K562 (cell line): ENCODE measurements around the gene RNF19B. TPM values are rescaled to one million over a fixed set of nuclear protein-coding genes. Genes with fewer than 3 reads are reported as not detected.

Experiments used
- ATAC-seq: fragments of 200-7000 bp; cut with Tn5 transposase; 3 replicates; pipeline ENCODE4 v1.9.1; 2020; ENCODE audit warnings: moderate library complexity
- BruUV-seq: library from RNA; stranded (reverse); fragments of 400-500 nt; replicated peaks from 2 replicates; lab custom pipeline; 2021; lab: Mats Ljungman, UMichigan
- CTCF ChIA-PET: fragments of 300-600 bp; formaldehyde crosslinking; extraction: SDS; loops from one replicate; lab custom pipeline; 2021; ENCODE audit warnings: low intra/inter-chr PET ratio; lab: Yijun Ruan, JAX
- POLR2A ChIA-PET: fragments of 300-600, 350-650 bp; sonication (Branson Sonifier 250); formaldehyde crosslinking; extraction: SDS; loops from one replicate; lab custom pipeline; 2021; ENCODE audit warnings: antibody characterized with exemption, inconsistent platforms; lab: Yijun Ruan, JAX
- DNase-seq, 4 experiments: peaks; one replicate each; pipeline versions ENCODE4 v3.0.0 to v3.0.0-alpha.2; 2011 to 2018; ENCODE audit warnings: low spot score in 3 of 4, mixed read lengths in 3 of 4; ENCODE audit errors: extremely low read depth in 1 of 4
- FAIRE-seq: peaks from 2 replicates; lab custom pipeline; 2011; peaks lifted over from hg19 to GRCh38; lab: Jason Lieb, UNC
- H2AFZ ChIP-seq: 2 replicates; pipeline ENCODE4 v1.6.0; 2011; ENCODE audit warnings: low read depth, low read length, control low read depth, inconsistent platforms
- H3K27ac ChIP-seq: fragments of 200-600 bp; 3 replicates; pipeline ENCODE4 v1.8.0; 2011; ENCODE audit warnings: low read depth, mild to moderate bottlenecking, control low read depth, inconsistent platforms, low read length, moderate library complexity, mixed read lengths; ENCODE audit errors: extremely low read depth
- H3K27me3 ChIP-seq, 2 experiments: fragments of 300-600 bp in 1 of 2; 2 replicates in 1 of 2; 3 replicates in 1 of 2; pipeline versions ENCODE4 v1.6.0 to v1.8.0; 2011; ENCODE audit warnings: inconsistent platforms in 2 of 2, low read length in 2 of 2, mild to moderate bottlenecking in 1 of 2, mixed read lengths in 1 of 2, moderate library complexity in 1 of 2; ENCODE audit not compliant: control insufficient read depth in 2 of 2, insufficient read depth in 2 of 2
- H3K36me3 ChIP-seq: fragments of 300-600 bp; 3 replicates; pipeline ENCODE4 v1.8.0; 2011; ENCODE audit warnings: mild to moderate bottlenecking, low read length, inconsistent platforms; ENCODE audit not compliant: control insufficient read depth, insufficient read depth
- H3K4me1 ChIP-seq, 2 experiments: fragments of 200-600 bp in 1 of 2; replicated peaks in 1 of 2; 2 replicates in 1 of 2; 3 replicates in 1 of 2; pipeline versions ENCODE4 v1.5.1 to v1.8.0; 2011; ENCODE audit warnings: inconsistent platforms in 2 of 2, low read length in 2 of 2, mild to moderate bottlenecking in 1 of 2, mixed read lengths in 1 of 2, moderate library complexity in 1 of 2; ENCODE audit not compliant: control insufficient read depth in 2 of 2, insufficient read depth in 2 of 2
- H3K4me2 ChIP-seq: 2 replicates; pipeline ENCODE4 v1.6.1; 2011; ENCODE audit warnings: low read length, control low read depth, inconsistent platforms, mixed read lengths; ENCODE audit not compliant: insufficient read depth
- H3K4me3 ChIP-seq: fragments of 200-600 bp; sonication (generic), shearing (Covaris generic); 2 replicates; pipeline ENCODE4 v1.5.1; 2016; ENCODE audit warnings: control low read depth, inconsistent platforms
- H3K79me2 ChIP-seq: fragments of 200-600 bp; 3 replicates; pipeline ENCODE4 v1.8.0; 2011; ENCODE audit warnings: low read length, inconsistent platforms; ENCODE audit not compliant: control insufficient read depth, insufficient read depth
- H3K9ac ChIP-seq, 2 experiments: 2 replicates each; pipeline versions ENCODE4 v1.6.0 to v1.6.1; 2011; ENCODE audit warnings: low read depth in 2 of 2, low read length in 2 of 2, control low read depth in 1 of 2, inconsistent platforms in 1 of 2, mild to moderate bottlenecking in 1 of 2, mixed read lengths in 1 of 2; ENCODE audit not compliant: insufficient read depth in 1 of 2
- H3K9me1 ChIP-seq: one replicate; pipeline ENCODE4 v1.6.0; 2011; ENCODE audit warnings: inconsistent platforms, mild to moderate bottlenecking, low read length, moderate library complexity; ENCODE audit not compliant: control insufficient read depth, insufficient read depth
- H3K9me3 ChIP-seq: replicated peaks from 2 replicates; pipeline ENCODE4 v1.5.1; 2011; ENCODE audit warnings: low read depth, low read length, inconsistent platforms; ENCODE audit not compliant: control insufficient read depth, insufficient read depth
- H4K20me1 ChIP-seq: replicated peaks from 2 replicates; pipeline ENCODE4 v1.6.1; 2011; ENCODE audit warnings: low read length, inconsistent platforms, mixed read lengths; ENCODE audit not compliant: control insufficient read depth, insufficient read depth
- ESRRA ChIP-seq: fragments of 450-650 bp; IDR thresholded peaks from 2 replicates; pipeline ENCODE4 v1.6.1; 2014; ENCODE audit warnings: low read depth, mild to moderate bottlenecking, moderate library complexity, borderline replicate concordance
- HEY1 ChIP-seq: fragments of 250-450 bp; sonication (Bioruptor Pico); IDR thresholded peaks from 2 replicates; pipeline ENCODE4 v1.5.0; 2020; ENCODE audit warnings: mild to moderate bottlenecking, moderate library complexity, borderline replicate concordance
- NFYB ChIP-seq: IDR thresholded peaks from 2 replicates; pipeline ENCODE4 v1.6.1; 2011; ENCODE audit warnings: mild to moderate bottlenecking, moderate library complexity; ENCODE audit not compliant: insufficient read length; ENCODE audit errors: extremely low read depth
- RBM25 ChIP-seq: fragments of 200-400 bp; formaldehyde crosslinking; IDR thresholded peaks from 2 replicates; pipeline ENCODE4 v1.6.1; 2018; ENCODE audit warnings: low read length, low read depth, moderate library complexity; ENCODE audit not compliant: severe bottlenecking
- SPI1 ChIP-seq: IDR thresholded peaks from 2 replicates; pipeline ENCODE4 v1.6.1; 2011; ENCODE audit warnings: low read depth, low read length, control low read depth, borderline replicate concordance
- TFAP4 ChIP-seq: sonication (generic); formaldehyde crosslinking; IDR thresholded peaks from 2 replicates; pipeline ENCODE4 v1.8.0; 2022; ENCODE audit warnings: missing genetic modification reagents, mild to moderate bottlenecking, moderate library complexity, borderline replicate concordance
- YBX1 ChIP-seq: fragments of 450-650 bp; IDR thresholded peaks from 2 replicates; pipeline ENCODE4 v1.7.1; 2016; ENCODE audit warnings: mild to moderate bottlenecking
- ZBTB7A ChIP-seq: IDR thresholded peaks from 2 replicates; pipeline ENCODE4 v1.6.1; 2011; ENCODE audit warnings: low read depth, mild to moderate bottlenecking, low read length, moderate library complexity, borderline replicate concordance; ENCODE audit not compliant: control insufficient read depth
- ZNF146 ChIP-seq: IDR thresholded peaks from one replicate; pipeline ENCODE4 v1.6.1; 2018; ENCODE audit warnings: missing compliant biosample characterization; ENCODE audit not compliant: unreplicated experiment
- ZNF436 ChIP-seq: fragments of 250-450, 450-650 bp; sonication (Bioruptor Pico); formaldehyde crosslinking; IDR thresholded peaks from 2 replicates; pipeline ENCODE4 v1.7.0; 2020; ENCODE audit warnings: mild to moderate bottlenecking
- WGBS: fragments of 100-300 bp; shearing (Covaris generic); methylation state at CpG from one replicate; pipeline ENCODE4 v1.1.6; 2016; ENCODE audit warnings: low coverage, mixed read lengths; ENCODE audit not compliant: insufficient coverage; ENCODE audit errors: missing lambda C conversion rate; 5-methylcytosine and 5-hydroxymethylcytosine counted together
- in situ Hi-C: fragments of 300-500 bp; cut with MboI; formaldehyde crosslinking; loops from 4 replicates; pipeline ENCODE4 v1.15.0; 2018; ENCODE audit warnings: inconsistent platforms, mixed read lengths
- intact Hi-C: fragments of 100-400 bp; cut with micrococcal nuclease; formaldehyde crosslinking; loops from 2 replicates; pipeline ENCODE4 v1.14.2; 2022
- polyA plus RNA-seq, 8 experiments: library from polyadenylated mRNA; depleted of rRNA in 4 of 8; stranded (reverse) in 5 of 8; unstranded in 3 of 8; fragments of >200 nt; fragmentation: Nextera tagmentation in 2 of 8; fragmentation: Illumina TruSeq in 1 of 8; extraction: Ambion mirVana in 2 of 8; extraction: Trizol in 1 of 8; gene quantifications; 2 replicates each; pipeline versions ENCODE4 v1.2.1 to v1.2.3, GENCODE V29; 2011 to 2014; ENCODE audit warnings: inconsistent platforms in 1 of 8, missing spikeins in 1 of 8
- total RNA-seq, 7 experiments: library from RNA; depleted of rRNA in 6 of 7; stranded (reverse); fragments of >200 nt in 6 of 7; fragmentation: Illumina TruSeq in 2 of 7; extraction: Trizol in 2 of 7; gene quantifications; 2 replicates each; pipeline versions ENCODE4 v1.2.1 to v1.2.3, GENCODE V29; 2011 to 2021; ENCODE audit warnings: low replicate concordance in 1 of 7

The RNF19B gene
- total and polyA plus RNA-seq, 9 of the 15 experiments (the other 6 are each of a cell fraction or from before 2014, with no cell fraction given) = 2.6 to 14.9 (median 10.1) TPM

- ChIA-PET CTCF (no interaction called here), POLR2A (interaction anchor here (0.9 to 1.0 kb wide), 2 partner anchors 9 to 20 kb away, joined by 3 to 5 read pairs; no protein-coding TSS in a partner anchor)
- Histone ChIP-seq H4K20me1 (no peaks in the 10 kb centered on the region), H3K27ac (no peak overlapping the region), H3K9me1 (no peaks in the 10 kb centered on the region), H3K4me3 (no peak overlapping the region), H2AFZ (no peak overlapping the region), H3K9ac (no peak overlapping the region), H3K4me2 (no peak overlapping the region), H3K79me2 (no peaks in the 10 kb centered on the region), H3K36me3 (no peaks in the 10 kb centered on the region), H3K9me3 (no peaks in the 10 kb centered on the region), H3K4me1 (peaks cover 2 to 10% of the 10 kb centered on the region in 2 experiments; a peak in 2 of 5 replicates), H3K27me3 (peaks cover 31 to 39% of the 10 kb centered on the region in 2 experiments)
- FAIRE-seq (no peak), ATAC-seq (no peak), DNase-seq (no peak)
- BruUV-seq = no TSS peak
- in situ Hi-C loops (no loop called here), intact Hi-C loops (no loop called here)
- 4% methylated on average over 2 of the region's 2 CpGs for WGBS
- TF ChIP-seq RBM25 (peak; percentile 45), NFYB (no peak), ESRRA (no peak), YBX1 (no peak), ZNF146 (CRISPR knock-in tag) (peak; percentile 90), TFAP4 (no peak), ZNF436 (CRISPR knock-in tag) (no peak), SPI1 (peak; percentile 27; the same call in 1 of the 2 replicates), HEY1 (CRISPR knock-in tag) (no peak), ZBTB7A (no peak)
Measured at GRCh38 chr1:32927441-32927840, 37.2 kb downstream of the RNF19B start.
